Measurements from ENCODE around the gene MYO3B. TPM values are rescaled to one million over a fixed set of nuclear protein-coding genes. Genes with fewer than 3 reads are reported as not detected.

Gene MYO3B
- total and polyA plus RNA-seq, 2 donors (not counting 3 experiments of a cell fraction or from before 2014, with no cell fraction given) = 0.03 TPM; not detected in 1

DNA sequence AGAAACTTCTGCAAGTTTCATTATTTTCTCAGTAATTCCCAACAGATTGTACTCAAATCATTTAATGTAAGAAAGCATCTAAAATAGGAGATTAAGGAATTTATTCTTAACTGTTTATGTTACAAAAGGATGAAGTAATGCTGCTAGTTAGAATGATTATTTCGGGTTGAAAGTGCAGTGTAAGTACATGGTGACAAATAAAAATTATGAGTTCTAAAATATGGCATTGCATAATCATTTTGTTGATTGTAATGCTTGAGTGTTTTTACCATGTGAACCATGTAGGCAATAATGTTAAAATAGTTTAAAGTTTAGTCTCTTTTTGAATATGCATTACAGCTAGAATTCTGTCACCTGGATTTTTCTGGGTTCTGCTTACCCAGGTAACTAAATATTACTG is 388.2 kb downstream of the MYO3B start:
- POLR2A ChIA-PET = no interaction called here
- intact Hi-C loops (cut with micrococcal nuclease) = no loop called here

More for the DNA sequence above, 388.2 kb downstream of the MYO3B start:
- DNase-seq (ENCODE audit: low read depth, low spot score) = no peak
- Histone ChIP-seq H2AFZ (ENCODE audit: low read depth, low read length) (no peak overlapping the region), H3K4me3 (replicated peaks in 1 of 3; ENCODE audit: insufficient read depth in 1 of 3, low read depth in 1 of 3, low read length in 3 of 3) (no peak overlapping the region), H3K9ac (replicated peaks; ENCODE audit: extremely low read depth, insufficient read depth, low read length) (no peak overlapping the region), H3K4me2 (ENCODE audit: insufficient read depth, low read length) (no peak overlapping the region), H3K9me1 (replicated peaks; ENCODE audit: control insufficient read depth, extremely low read depth, insufficient read depth, low read length) (no peaks in the 10 kb centered on the region), H3K36me3 (ENCODE audit: control insufficient read depth in 2 of 2, extremely low read depth in 1 of 2, insufficient read depth in 2 of 2, low read length in 2 of 2) (no peaks in the 10 kb centered on the region), H3K27me3 (ENCODE audit: control insufficient read depth in 2 of 2, insufficient read depth in 2 of 2, low read length in 2 of 2) (peaks cover 0 to 6% of the 10 kb centered on the region in 2 experiments), H4K20me1 (replicated peaks; ENCODE audit: control insufficient read depth, extremely low read depth, insufficient read depth, low read length) (no peaks in the 10 kb centered on the region), H3K27ac (ENCODE audit: insufficient read depth, low read depth, low read length) (no peak overlapping the region), H3K9me3 (replicated peaks; ENCODE audit: control insufficient read depth, insufficient read depth, low read length) (no peaks in the 10 kb centered on the region), H3K4me1 (ENCODE audit: control insufficient read depth, extremely low read depth, insufficient read depth, low read length) (no peaks in the 10 kb centered on the region), H3K79me2 (ENCODE audit: control insufficient read depth, insufficient read depth, low read length) (no peaks in the 10 kb centered on the region)
- CTCF ChIA-PET = no interaction called here
- TF ChIP-seq CTCF (IDR thresholded peaks at IDR 0.05; ENCODE audit: extremely low read depth in 1 of 2, insufficient read depth in 1 of 2, low read depth in 1 of 2, low read length in 2 of 2) = no peak
- no peak for TF ChIP-seq FOS (IDR thresholded peaks at IDR 0.05; ENCODE audit: borderline replicate concordance, insufficient read depth, low read length)
- TF ChIP-seq JUN (IDR thresholded peaks at IDR 0.05; ENCODE audit: borderline replicate concordance, insufficient read depth, insufficient read length, low read depth) = no peak
- no peak for TF ChIP-seq EZH2 (IDR thresholded peaks at IDR 0.05; ENCODE audit: borderline replicate concordance, low read depth, low read length, severe bottlenecking)
- no peak for TF ChIP-seq MAX (IDR thresholded peaks at IDR 0.05; ENCODE audit: insufficient read depth, insufficient read length)
- TF ChIP-seq POLR2AphosphoS5 (IDR thresholded peaks at IDR 0.05; ENCODE audit: insufficient read depth, low read depth, low read length) = no peak
- TF ChIP-seq POLR2A (IDR thresholded peaks at IDR 0.05; ENCODE audit: low read depth, low read length) = no peak
- no peak for TF ChIP-seq MYC (IDR thresholded peaks at IDR 0.05; ENCODE audit: low read depth, low read length)
- TF ChIP-seq GATA2 (IDR thresholded peaks at IDR 0.05; ENCODE audit: insufficient read depth, insufficient read length, low read depth, low read length) = no peak
- dilution Hi-C loops (cut with MboI; ENCODE audit: extremely low pct_ligation_motif_present, low sequenced_read_pairs) = no loop called here
- no TSS peak for BruUV-seq (replicated peaks)
- FAIRE-seq = no peak
